HEK293 (cell line): ENCODE results near the gene RPS27.

ENCODE experiments used
- EGR2 ChIP-seq: fragments of 450-650 bp; formaldehyde crosslinking; IDR thresholded peaks from 2 replicates; pipeline ENCODE4 v1.5.1; 2016; ENCODE audit warnings: low read depth, missing biosample characterization, missing genetic modification characterization
- GLI4 ChIP-seq: fragments of 450-650 bp; formaldehyde crosslinking; IDR thresholded peaks from 2 replicates; pipeline ENCODE4 v1.5.1; 2016; ENCODE audit warnings: missing biosample characterization, missing genetic modification characterization
- GLIS2 ChIP-seq: fragments of 450-650 bp; formaldehyde crosslinking; IDR thresholded peaks from 2 replicates; pipeline ENCODE4 v1.5.1; 2016; ENCODE audit warnings: missing biosample characterization, missing genetic modification characterization
- MYNN ChIP-seq: fragments of 450-650 bp; formaldehyde crosslinking; IDR thresholded peaks from 2 replicates; pipeline ENCODE4 v1.5.1; 2016; ENCODE audit warnings: missing biosample characterization, missing genetic modification characterization, borderline replicate concordance
- OVOL3 ChIP-seq: fragments of 450-650 bp; formaldehyde crosslinking; IDR thresholded peaks from 2 replicates; pipeline ENCODE4 v1.5.1; 2016; ENCODE audit warnings: missing biosample characterization, missing genetic modification characterization
- SP7 ChIP-seq: fragments of 450-650 bp; formaldehyde crosslinking; IDR thresholded peaks from 2 replicates; pipeline ENCODE4 v1.5.1; 2016; ENCODE audit warnings: missing biosample characterization, missing genetic modification characterization
- TCF7L2 ChIP-seq: IDR thresholded peaks from 2 replicates; pipeline ENCODE4 v1.6.1; 2011; ENCODE audit warnings: low read depth, mild to moderate bottlenecking, inconsistent platforms, low read length, moderate library complexity, borderline replicate concordance
- ZEB2 ChIP-seq: fragments of 450-650 bp; formaldehyde crosslinking; IDR thresholded peaks from 2 replicates; pipeline ENCODE4 v1.5.1; 2016; ENCODE audit warnings: missing biosample characterization, missing genetic modification characterization
- ZFP3 ChIP-seq: fragments of 450-650 bp; formaldehyde crosslinking; IDR thresholded peaks from 2 replicates; pipeline ENCODE4 v1.5.1; 2016; ENCODE audit warnings: low read depth, missing biosample characterization, missing genetic modification characterization
- ZFP69B ChIP-seq: fragments of 450-650 bp; formaldehyde crosslinking; IDR thresholded peaks from 2 replicates; pipeline ENCODE4 v1.5.1; 2016; ENCODE audit warnings: missing biosample characterization, missing genetic modification characterization
- ZNF146 ChIP-seq: fragments of 450-650 bp; formaldehyde crosslinking; IDR thresholded peaks from 2 replicates; pipeline ENCODE4 v1.5.1; 2016; ENCODE audit warnings: missing biosample characterization, missing genetic modification characterization
- ZNF175 ChIP-seq: fragments of 450-650 bp; formaldehyde crosslinking; IDR thresholded peaks from 2 replicates; pipeline ENCODE4 v1.5.1; 2016; ENCODE audit warnings: missing biosample characterization, missing genetic modification characterization
- ZNF2 ChIP-seq: fragments of 450-650 bp; formaldehyde crosslinking; IDR thresholded peaks from 2 replicates; pipeline ENCODE4 v1.5.1; 2016; ENCODE audit warnings: missing biosample characterization, missing genetic modification characterization
- ZNF274 ChIP-seq, 2 experiments: fragments of 200-500 bp in 1 of 2; fragments of 450-650 bp in 1 of 2; sonication (Bioruptor generic) in 1 of 2; formaldehyde crosslinking in 1 of 2; IDR thresholded peaks; 2 replicates each; pipeline versions ENCODE4 v1.5.1 to v1.6.1; 2014 to 2016; ENCODE audit warnings: borderline replicate concordance in 1 of 2, inconsistent platforms in 1 of 2, low read length in 1 of 2, missing biosample characterization in 1 of 2, missing genetic modification characterization in 1 of 2
- ZNF324 ChIP-seq: fragments of 450-650 bp; formaldehyde crosslinking; IDR thresholded peaks from 2 replicates; pipeline ENCODE4 v1.5.1; 2016; ENCODE audit warnings: missing biosample characterization, missing genetic modification characterization
- ZNF335 ChIP-seq: fragments of 450-650 bp; formaldehyde crosslinking; conservative IDR thresholded peaks from 2 replicates; pipeline ENCODE4 v1.5.1; 2016; ENCODE audit warnings: missing biosample characterization, missing genetic modification characterization
- ZNF426 ChIP-seq: fragments of 450-650 bp; formaldehyde crosslinking; IDR thresholded peaks from 2 replicates; pipeline ENCODE4 v1.5.1; 2017; ENCODE audit warnings: missing biosample characterization, missing genetic modification characterization, mild to moderate bottlenecking, inconsistent platforms, moderate library complexity
- ZNF501 ChIP-seq: fragments of 450-650 bp; formaldehyde crosslinking; IDR thresholded peaks from 2 replicates; pipeline ENCODE4 v1.5.1; 2016; ENCODE audit warnings: missing biosample characterization, missing genetic modification characterization
- ZNF549 ChIP-seq: fragments of 450-650 bp; IDR thresholded peaks from 2 replicates; pipeline ENCODE4 v1.5.1; 2018; ENCODE audit warnings: missing biosample characterization, missing genetic modification characterization, mild to moderate bottlenecking, inconsistent platforms, moderate library complexity
- ZNF560 ChIP-seq: fragments of 450-650 bp; formaldehyde crosslinking; IDR thresholded peaks from 2 replicates; pipeline ENCODE4 v1.5.1; 2017; ENCODE audit warnings: missing biosample characterization, missing genetic modification characterization, borderline replicate concordance
- ZNF624 ChIP-seq: fragments of 450-650 bp; formaldehyde crosslinking; IDR thresholded peaks from 2 replicates; pipeline ENCODE4 v1.5.1; 2017; ENCODE audit warnings: missing biosample characterization, missing genetic modification characterization
- ZNF654 ChIP-seq: fragments of 450-650 bp; formaldehyde crosslinking; IDR thresholded peaks from 2 replicates; pipeline ENCODE4 v1.5.1; 2016; ENCODE audit warnings: low read depth, missing biosample characterization, missing genetic modification characterization
- ZNF660 ChIP-seq: fragments of 450-650 bp; IDR thresholded peaks from 2 replicates; pipeline ENCODE4 v1.5.1; 2018; ENCODE audit warnings: missing biosample characterization, mild to moderate bottlenecking, missing genetic modification characterization
- ZNF677 ChIP-seq: fragments of 450-650 bp; IDR thresholded peaks from 2 replicates; pipeline ENCODE4 v1.5.0; 2018; ENCODE audit warnings: missing biosample characterization, mild to moderate bottlenecking, missing genetic modification characterization, moderate library complexity
- ZNF776 ChIP-seq: fragments of 450-650 bp; formaldehyde crosslinking; IDR thresholded peaks from 2 replicates; pipeline ENCODE4 v1.5.0; 2017; ENCODE audit warnings: missing biosample characterization, missing genetic modification characterization, borderline replicate concordance
- ZNF777 ChIP-seq: fragments of 450-650 bp; formaldehyde crosslinking; IDR thresholded peaks from 2 replicates; pipeline ENCODE4 v1.5.1; 2017; ENCODE audit warnings: missing biosample characterization, missing genetic modification characterization, borderline replicate concordance
- ZSCAN30 ChIP-seq: fragments of 450-650 bp; IDR thresholded peaks from 2 replicates; pipeline ENCODE4 v1.5.1; 2018; ENCODE audit warnings: missing biosample characterization, mild to moderate bottlenecking, missing genetic modification characterization, moderate library complexity
- TF ChIP-seq, protein P1 (sequence below): fragments of 450-650 bp; formaldehyde crosslinking; IDR thresholded peaks from 2 replicates; pipeline ENCODE4 v1.5.1; 2016; ENCODE audit warnings: missing biosample characterization, missing genetic modification characterization
- TF ChIP-seq, protein P2 (sequence below): fragments of 450-650 bp; formaldehyde crosslinking; IDR thresholded peaks from 2 replicates; pipeline ENCODE4 v1.5.1; 2016; ENCODE audit warnings: missing biosample characterization, missing genetic modification characterization
- TF ChIP-seq, protein P3 (sequence below): fragments of 450-650 bp; formaldehyde crosslinking; IDR thresholded peaks from 2 replicates; pipeline ENCODE4 v1.5.1; 2016; ENCODE audit warnings: missing biosample characterization, missing genetic modification characterization
- TF ChIP-seq, protein P4 (sequence below): fragments of 450-650 bp; formaldehyde crosslinking; optimal IDR thresholded peaks from 2 replicates; pipeline ENCODE3; 2016; ENCODE audit warnings: missing biosample characterization, mild to moderate bottlenecking, missing genetic modification characterization
- TF ChIP-seq, protein P5 (sequence below): fragments of 450-650 bp; formaldehyde crosslinking; IDR thresholded peaks from 2 replicates; pipeline ENCODE4 v1.5.1; 2016; ENCODE audit warnings: missing biosample characterization, missing genetic modification characterization
- TF ChIP-seq, protein P6 (sequence below): fragments of 450-650 bp; formaldehyde crosslinking; IDR thresholded peaks from 2 replicates; pipeline ENCODE4 v1.5.1; 2016; ENCODE audit warnings: missing biosample characterization, missing genetic modification characterization

Gene RPS27

DNA sequence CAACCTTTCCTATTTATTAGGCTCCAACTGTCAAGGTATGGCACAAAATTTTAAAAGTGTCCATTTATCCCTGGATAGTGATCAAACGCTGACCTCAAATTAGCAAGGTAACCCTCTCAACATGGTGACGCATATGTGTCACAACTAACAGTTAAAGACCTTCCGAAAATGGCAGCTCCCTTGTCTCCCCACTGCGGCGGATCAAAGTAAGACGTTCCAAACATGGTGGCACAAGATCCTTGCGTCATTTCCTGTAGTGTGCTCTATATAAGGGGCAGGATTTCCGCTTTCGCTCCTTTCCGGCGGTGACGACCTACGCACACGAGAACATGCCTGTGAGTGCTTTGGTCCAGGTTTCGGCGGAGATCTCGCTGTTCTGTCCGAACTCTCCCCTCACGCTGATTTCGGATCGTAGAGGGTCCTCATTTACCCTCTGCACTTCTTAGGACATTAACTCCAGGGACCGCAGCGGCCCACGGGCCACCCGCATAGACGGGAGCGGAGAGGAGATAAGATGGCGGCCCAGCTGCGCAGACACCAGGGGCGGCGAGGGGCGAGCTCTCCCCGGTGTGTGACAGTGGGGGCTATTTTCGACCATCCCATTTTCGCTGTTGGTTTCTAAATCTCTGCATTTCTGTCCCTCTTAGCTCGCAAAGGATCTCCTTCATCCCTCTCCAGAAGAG lies at the start of gene RPS27 (continued):
- TF ChIP-seq ZNF324 (tag by site-specific recombination) (peak; percentile 91), MYNN (no peak), ZNF146 (peak; percentile 20; the same call in 1 of the 2 replicates), ZFP3 (tag by site-specific recombination) (no peak), EGR2 (tag by site-specific recombination) (peak; percentile 69), ZNF335 (peak; percentile 85), ZSCAN30 (tag by site-specific recombination) (peak; percentile 72; the same call in 1 of the 2 replicates), ZNF2 (tag by site-specific recombination) (peak; percentile 95), GLI4 (tag by site-specific recombination) (no peak), ZNF777 (peak; percentile 46; the same call in 1 of the 2 replicates), ZNF776 (tag by site-specific recombination) (no peak), ZEB2 (peak; percentile 78), GLIS2 (tag by site-specific recombination) (0 out of 2 replicates have a peak, but pooled peaks have one; percentile 9), ZNF274 (IDR thresholded peaks at IDR 0.05; ENCODE audit: low read length) (no peak), ZNF274 (tag by site-specific recombination; IDR thresholded peaks at IDR 0.05; ENCODE audit: borderline replicate concordance) (no peak), ZNF549 (tag by site-specific recombination) (no peak), OVOL3 (tag by site-specific recombination) (no peak), ZNF624 (tag by site-specific recombination) (no peak), TCF7L2 (peak; percentile 100), ZNF677 (tag by site-specific recombination) (no peak), ZFP69B (tag by site-specific recombination) (peak; percentile 9; the same call in 1 of the 2 replicates), ZNF654 (no peak), ZNF501 (tag by site-specific recombination) (peak; percentile 94), SP7 (peak; percentile 84), ZNF660 (peak; percentile 93), ZNF560 (tag by site-specific recombination) (no peak), ZNF426 (tag by site-specific recombination) (no peak), ZNF175 (no peak)
- TF ChIP-seq, protein P1, sequence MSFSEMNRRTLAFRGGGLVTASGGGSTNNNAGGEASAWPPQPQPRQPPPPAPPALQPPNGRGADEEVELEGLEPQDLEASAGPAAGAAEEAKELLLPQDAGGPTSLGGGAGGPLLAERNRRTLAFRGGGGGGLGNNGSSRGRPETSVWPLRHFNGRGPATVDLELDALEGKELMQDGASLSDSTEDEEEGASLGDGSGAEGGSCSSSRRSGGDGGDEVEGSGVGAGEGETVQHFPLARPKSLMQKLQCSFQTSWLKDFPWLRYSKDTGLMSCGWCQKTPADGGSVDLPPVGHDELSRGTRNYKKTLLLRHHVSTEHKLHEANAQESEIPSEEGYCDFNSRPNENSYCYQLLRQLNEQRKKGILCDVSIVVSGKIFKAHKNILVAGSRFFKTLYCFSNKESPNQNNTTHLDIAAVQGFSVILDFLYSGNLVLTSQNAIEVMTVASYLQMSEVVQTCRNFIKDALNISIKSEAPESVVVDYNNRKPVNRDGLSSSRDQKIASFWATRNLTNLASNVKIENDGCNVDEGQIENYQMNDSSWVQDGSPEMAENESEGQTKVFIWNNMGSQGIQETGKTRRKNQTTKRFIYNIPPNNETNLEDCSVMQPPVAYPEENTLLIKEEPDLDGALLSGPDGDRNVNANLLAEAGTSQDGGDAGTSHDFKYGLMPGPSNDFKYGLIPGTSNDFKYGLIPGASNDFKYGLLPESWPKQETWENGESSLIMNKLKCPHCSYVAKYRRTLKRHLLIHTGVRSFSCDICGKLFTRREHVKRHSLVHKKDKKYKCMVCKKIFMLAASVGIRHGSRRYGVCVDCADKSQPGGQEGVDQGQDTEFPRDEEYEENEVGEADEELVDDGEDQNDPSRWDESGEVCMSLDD (tag by site-specific recombination): no peak
- TF ChIP-seq, protein P2, sequence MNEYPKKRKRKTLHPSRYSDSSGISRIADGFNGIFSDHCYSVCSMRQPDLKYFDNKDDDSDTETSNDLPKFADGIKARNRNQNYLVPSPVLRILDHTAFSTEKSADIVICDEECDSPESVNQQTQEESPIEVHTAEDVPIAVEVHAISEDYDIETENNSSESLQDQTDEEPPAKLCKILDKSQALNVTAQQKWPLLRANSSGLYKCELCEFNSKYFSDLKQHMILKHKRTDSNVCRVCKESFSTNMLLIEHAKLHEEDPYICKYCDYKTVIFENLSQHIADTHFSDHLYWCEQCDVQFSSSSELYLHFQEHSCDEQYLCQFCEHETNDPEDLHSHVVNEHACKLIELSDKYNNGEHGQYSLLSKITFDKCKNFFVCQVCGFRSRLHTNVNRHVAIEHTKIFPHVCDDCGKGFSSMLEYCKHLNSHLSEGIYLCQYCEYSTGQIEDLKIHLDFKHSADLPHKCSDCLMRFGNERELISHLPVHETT (tag by site-specific recombination): peak; percentile 90
- TF ChIP-seq, protein P3, sequence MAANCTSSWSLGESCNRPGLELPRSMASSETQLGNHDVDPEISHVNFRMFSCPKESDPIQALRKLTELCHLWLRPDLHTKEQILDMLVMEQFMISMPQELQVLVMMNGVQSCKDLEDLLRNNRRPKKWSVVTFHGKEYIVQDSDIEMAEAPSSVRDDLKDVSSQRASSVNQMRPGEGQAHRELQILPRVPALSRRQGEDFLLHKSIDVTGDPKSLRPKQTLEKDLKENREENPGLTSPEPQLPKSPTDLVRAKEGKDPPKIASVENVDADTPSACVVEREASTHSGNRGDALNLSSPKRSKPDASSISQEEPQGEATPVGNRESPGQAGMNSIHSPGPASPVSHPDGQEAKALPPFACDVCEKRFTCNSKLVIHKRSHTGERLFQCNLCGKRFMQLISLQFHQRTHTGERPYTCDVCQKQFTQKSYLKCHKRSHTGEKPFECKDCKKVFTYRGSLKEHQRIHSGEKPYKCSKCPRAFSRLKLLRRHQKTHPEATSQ (tag by site-specific recombination): no peak
- TF ChIP-seq, protein P4, sequence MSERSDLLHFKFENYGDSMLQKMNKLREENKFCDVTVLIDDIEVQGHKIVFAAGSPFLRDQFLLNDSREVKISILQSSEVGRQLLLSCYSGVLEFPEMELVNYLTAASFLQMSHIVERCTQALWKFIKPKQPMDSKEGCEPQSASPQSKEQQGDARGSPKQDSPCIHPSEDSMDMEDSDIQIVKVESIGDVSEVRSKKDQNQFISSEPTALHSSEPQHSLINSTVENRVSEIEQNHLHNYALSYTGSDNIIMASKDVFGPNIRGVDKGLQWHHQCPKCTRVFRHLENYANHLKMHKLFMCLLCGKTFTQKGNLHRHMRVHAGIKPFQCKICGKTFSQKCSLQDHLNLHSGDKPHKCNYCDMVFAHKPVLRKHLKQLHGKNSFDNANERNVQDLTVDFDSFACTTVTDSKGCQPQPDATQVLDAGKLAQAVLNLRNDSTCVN (tag by site-specific recombination): peak; percentile 41
- TF ChIP-seq, protein P5, sequence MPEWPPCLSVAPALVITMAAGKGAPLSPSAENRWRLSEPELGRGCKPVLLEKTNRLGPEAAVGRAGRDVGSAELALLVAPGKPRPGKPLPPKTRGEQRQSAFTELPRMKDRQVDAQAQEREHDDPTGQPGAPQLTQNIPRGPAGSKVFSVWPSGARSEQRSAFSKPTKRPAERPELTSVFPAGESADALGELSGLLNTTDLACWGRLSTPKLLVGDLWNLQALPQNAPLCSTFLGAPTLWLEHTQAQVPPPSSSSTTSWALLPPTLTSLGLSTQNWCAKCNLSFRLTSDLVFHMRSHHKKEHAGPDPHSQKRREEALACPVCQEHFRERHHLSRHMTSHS (tag by site-specific recombination): no peak
- TF ChIP-seq, protein P6, sequence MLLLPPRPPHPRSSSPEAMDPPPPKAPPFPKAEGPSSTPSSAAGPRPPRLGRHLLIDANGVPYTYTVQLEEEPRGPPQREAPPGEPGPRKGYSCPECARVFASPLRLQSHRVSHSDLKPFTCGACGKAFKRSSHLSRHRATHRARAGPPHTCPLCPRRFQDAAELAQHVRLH: peak; percentile 50
